ENCODE measurements around the gene NR1H4.
"Not testable (repeated sequence)": the region's sequence is repeated elsewhere in the genome, so short reads cannot be mapped to it uniquely, and the experiment has no call there.

NR1H4 gene

DNA sequence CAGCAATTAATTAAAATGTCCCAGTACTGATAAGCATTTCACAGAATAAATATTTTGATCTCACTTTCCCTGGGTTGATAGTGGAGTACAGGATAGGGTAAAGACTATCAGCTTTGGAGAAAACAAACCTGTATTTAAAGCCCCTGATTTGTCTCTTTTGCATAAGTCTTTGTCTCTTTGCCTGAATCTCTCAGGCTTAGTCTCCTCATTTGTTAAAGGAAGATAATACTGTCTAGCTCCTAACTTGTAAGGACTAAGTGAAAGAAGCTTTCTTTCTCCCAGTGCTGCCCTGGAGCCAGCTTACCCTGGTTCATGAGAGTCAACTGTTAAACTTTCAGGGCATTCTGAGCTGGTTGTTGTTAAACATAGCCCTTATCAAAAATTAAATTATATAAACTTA, 5.5 kb upstream of the NR1H4 start:
- no peak overlapping the region for H3K4me3 ChIP-seq (ENCODE audit: low read depth, low read length)

DNA sequence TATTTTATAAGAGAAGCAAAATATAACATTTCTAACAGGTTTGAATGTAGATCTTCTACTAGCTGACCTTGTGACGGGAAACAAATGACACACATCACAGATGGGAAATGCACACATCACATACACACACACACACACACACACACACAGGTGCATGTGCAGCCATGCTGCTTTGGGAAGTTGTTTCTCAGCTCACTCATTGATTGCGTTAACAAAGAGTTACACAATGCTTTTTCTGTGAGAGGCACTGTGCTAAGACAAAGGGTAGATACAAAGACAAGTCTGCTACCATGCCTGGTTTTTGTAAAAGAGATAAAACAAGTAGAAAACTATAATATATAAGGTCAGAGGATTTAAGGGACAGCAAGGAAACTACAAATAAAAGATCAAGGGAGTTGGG, 1.3 kb upstream of the NR1H4 start:
- no peak overlapping the region for H3K4me3 ChIP-seq (ENCODE audit: low read depth, low read length)

DNA sequence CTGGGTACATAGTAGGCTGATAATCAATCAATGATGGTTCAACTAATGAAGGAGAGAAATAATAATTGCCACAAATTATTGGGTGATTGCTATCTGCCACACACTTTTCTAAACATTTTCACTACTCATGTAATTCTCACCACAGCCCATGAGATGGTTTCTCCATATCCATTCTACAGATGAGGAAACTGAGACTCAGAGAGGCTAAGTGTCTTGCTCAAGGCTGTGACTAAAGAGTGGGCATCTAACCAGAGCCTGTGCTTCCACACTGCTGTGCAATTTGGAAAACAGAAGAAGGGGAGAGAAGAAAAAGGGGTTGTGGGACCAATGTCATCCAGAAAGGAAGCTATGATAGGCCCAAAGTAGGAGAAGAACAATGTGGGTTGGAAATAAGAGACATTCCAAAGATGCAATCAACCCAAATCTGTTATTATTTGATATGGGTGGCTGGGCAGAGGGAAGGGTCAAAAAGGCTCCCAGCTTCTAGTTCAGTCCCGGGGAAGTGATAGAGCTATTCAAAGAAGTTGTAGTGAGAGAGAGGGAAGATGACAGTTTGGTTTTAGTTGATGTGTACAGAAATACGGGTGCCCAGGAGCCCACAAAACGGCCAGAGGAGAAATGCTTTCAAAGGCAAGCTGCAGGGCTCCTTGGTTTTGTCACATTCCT, 483 bp upstream of the NR1H4 start:
- no peak overlapping the region for H3K4me3 ChIP-seq (ENCODE audit: low read depth, low read length)

GRCh38 chr12:100474617-100475016, 951 bp downstream of the NR1H4 start:
- H3K4me3 ChIP-seq (ENCODE audit: low read depth, low read length), result no peak overlapping the region

- no peak overlapping the region for H3K4me3 ChIP-seq (ENCODE audit: low read depth, low read length)
Observed at GRCh38 chr12:100476013-100476751, 2.5 kb downstream of the NR1H4 start.

- H3K4me3 ChIP-seq (ENCODE audit: low read depth, low read length), result no peak overlapping the region
Observed at GRCh38 chr12:100481021-100481420, 7.4 kb downstream of the NR1H4 start.

DNA sequence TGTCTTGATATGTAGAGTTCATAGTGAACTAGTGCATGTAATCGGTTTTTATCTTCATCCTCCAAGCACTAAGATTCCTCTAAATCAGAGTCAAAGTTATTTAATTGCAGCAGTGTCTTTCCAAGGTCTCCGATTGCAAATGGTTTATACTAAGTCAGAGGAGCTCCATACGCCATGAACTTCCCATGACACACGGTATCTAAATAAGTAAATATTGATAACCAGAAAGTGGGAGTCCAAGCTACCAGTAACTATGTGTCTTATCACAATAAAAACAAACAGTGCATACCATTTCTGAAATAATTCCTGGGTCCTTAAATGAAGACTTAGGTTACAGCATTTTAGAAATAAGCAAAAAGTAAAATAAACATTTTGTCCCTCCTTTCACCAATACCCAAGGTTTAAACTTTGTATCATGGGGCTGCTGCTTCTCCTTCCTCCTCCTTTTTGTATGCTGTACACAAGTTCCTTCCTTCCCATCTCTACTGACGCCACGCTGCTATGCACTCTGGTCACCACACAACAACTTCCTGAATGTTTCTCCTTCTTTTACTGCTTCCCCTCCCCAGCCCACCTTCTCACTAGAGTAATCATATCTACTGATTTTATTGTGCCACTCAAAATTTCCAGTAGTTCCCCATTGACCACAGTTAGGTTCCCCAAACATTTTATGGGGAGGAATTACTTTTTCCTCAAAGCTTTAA, 10.7 kb downstream of the NR1H4 start:
- H3K4me3 ChIP-seq (ENCODE audit: low read depth, low read length), result no peak overlapping the region

GRCh38 chr12:100484891-100485471, 11.3 kb downstream of the NR1H4 start:
- no peak overlapping the region for H3K4me3 ChIP-seq (ENCODE audit: low read depth, low read length)

DNA sequence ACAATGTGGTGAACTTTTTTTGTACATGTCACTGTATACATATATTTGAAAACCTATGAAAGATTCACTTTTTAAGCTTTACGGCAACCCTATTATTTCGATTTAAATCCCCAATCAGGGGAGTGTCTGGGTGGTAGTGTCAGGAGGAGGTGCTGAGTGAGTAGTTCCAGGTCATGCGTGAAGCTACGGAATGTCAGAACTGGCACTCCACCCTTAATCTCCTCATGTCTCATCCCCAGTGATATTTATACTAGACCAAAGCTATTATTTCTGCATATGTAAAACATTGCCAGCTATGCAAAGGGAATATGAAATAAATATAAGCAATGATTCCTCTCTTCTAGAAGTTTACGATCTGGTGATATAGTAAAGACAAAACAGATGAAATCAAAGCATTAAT, 12.3 kb downstream of the NR1H4 start:
- no peak overlapping the region for H3K4me3 ChIP-seq (ENCODE audit: low read depth, low read length)

- no peak overlapping the region for H3K4me3 ChIP-seq (ENCODE audit: low read depth, low read length)
Observed at GRCh38 chr12:100489251-100489820, 15.7 kb downstream of the NR1H4 start.

DNA sequence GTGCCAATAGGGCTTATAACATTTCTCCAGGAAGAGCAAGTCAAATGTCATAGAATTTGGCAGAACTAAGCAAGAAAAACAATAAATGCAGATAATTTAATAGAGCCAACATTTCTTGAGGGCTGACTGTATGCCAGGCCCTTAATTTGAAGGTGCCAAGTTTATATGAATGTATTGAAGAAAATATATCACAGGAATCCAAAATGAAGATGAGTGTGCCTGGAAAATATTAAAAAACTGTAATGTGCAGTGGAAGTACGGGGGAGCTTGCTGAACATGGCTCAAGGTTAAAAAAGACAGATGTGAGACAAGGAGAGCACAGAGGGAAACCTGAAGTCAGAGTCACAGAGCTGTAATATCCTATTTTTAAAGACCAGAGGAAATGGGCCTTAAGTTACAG, 16.4 kb downstream of the NR1H4 start:
- no peak overlapping the region for H3K4me3 ChIP-seq (ENCODE audit: low read depth, low read length)

- H3K4me3 ChIP-seq (ENCODE audit: low read depth, low read length), result no peak overlapping the region
Observed at GRCh38 chr12:100491104-100491503, 17.4 kb downstream of the NR1H4 start.

DNA sequence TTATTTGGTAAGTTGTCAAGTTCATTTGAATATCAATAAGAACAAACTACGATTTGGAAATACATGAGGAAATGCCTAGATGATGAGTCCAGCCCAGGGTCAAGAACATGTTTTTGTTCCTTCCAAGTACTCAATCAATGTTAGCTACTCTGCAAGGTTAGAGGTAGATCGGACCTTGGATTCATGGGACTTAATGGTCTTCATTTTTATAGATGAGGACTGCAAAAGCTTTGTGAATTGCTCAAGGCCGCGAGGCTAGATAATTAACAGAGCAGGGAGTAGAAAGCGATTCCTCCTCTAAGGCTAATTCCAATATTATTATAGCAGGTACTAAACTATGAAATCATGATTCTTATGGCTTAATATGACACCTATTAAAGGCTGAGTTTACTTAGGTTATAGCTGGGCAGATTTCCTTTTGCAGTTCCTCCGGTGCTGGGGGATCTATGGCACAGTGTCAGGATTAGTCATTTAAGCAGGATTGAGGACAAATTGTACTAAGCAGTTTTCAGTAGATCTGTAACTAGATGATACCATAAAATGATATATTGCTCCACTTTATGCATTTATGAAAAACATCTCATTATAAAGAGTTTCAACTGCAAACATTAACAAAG, 19.8 kb downstream of the NR1H4 start:
- H3K4me3 ChIP-seq (ENCODE audit: low read depth, low read length), result no peak overlapping the region

DNA sequence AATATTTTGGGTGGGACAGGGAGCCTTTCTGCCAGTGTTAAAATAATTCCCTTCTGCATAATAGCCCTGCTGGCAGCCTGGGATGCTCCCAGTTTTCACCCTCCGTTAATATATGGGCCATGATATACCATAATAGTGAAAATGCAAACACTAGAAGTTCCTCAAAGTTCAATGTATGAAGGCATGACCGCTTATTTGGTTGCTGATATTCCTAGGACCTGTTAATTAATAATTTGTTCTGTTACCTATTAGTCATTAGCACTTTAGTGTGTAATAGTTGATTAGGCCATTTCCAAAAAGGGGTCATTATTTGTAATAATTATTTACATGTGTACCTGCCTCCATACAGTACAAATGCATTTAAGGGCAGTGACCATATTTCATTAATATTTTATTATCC, 20.4 kb downstream of the NR1H4 start:
- no peak overlapping the region for H3K4me3 ChIP-seq (ENCODE audit: low read depth, low read length)

DNA sequence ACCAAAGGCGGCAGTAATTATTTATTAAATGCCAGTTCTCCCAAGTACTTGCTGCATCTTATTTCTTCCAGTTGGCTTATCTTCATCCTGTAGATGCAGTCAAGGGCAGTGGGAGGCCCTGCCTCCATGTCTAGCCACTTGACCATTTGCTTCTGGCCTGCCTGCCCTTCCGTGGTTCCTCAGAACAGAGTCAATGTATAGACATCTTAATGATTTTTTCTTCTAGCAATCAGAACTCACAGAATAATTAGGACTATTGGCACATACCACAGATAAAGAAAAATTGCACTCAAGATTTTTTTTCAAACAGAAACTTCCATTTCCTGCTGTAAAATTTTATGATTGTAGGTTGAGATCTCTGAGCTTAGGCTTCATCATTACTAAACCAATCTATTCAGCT, 20.9 kb downstream of the NR1H4 start:
- H3K4me3 ChIP-seq (ENCODE audit: low read depth, low read length), result no peak overlapping the region

DNA sequence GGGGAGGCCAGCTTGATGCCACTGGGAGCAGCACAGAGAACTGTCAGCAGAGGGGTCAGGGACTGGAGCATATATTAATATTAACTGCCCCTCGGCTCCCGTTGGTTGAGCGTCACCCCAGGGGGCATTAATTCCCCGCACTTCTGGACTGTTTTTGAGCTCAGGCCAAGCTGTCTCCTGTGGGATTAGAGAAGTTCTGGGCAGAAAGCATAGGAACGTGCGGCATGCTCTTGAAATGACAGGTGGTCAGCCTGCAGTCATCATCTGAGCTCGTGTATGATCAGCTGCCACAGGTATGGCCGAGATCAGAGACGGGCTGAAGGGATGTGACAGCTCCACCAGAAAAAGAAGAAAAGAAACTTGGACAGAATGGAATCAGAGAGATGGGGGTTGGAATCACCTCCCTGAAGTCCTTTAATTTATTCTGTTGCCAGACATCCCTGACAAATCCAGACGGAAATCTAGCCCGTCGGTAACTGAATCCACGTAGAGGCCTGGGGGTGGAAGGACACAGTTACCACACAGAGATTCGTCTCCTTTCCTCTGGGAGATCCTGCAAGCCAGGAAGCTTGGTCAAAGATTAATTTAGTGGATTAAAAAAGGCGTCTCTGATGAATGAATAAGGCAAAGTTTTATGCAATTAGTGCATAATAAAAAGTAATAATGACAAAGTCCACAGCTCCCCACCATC, 23.6 kb downstream of the NR1H4 start:
- H3K4me3 ChIP-seq (ENCODE audit: low read depth, low read length), result no peak overlapping the region

GRCh38 chr12:100498141-100498540, 24.5 kb downstream of the NR1H4 start:
- H3K4me3 ChIP-seq (ENCODE audit: low read depth, low read length), result no peak overlapping the region

GRCh38 chr12:100499416-100499815, 25.8 kb downstream of the NR1H4 start:
- no peak overlapping the region for H3K4me3 ChIP-seq (ENCODE audit: low read depth, low read length)

GRCh38 chr12:100502718-100503117, 29.1 kb downstream of the NR1H4 start:
- H3K4me3 ChIP-seq (ENCODE audit: low read depth, low read length), result not testable (repeated sequence)

GRCh38 chr12:100503228-100503628, 29.6 kb downstream of the NR1H4 start:
- no peak overlapping the region for H3K4me3 ChIP-seq (ENCODE audit: low read depth, low read length)
